Measurements from ENCODE around the gene ANKIB1.

The ANKIB1 gene

DNA sequence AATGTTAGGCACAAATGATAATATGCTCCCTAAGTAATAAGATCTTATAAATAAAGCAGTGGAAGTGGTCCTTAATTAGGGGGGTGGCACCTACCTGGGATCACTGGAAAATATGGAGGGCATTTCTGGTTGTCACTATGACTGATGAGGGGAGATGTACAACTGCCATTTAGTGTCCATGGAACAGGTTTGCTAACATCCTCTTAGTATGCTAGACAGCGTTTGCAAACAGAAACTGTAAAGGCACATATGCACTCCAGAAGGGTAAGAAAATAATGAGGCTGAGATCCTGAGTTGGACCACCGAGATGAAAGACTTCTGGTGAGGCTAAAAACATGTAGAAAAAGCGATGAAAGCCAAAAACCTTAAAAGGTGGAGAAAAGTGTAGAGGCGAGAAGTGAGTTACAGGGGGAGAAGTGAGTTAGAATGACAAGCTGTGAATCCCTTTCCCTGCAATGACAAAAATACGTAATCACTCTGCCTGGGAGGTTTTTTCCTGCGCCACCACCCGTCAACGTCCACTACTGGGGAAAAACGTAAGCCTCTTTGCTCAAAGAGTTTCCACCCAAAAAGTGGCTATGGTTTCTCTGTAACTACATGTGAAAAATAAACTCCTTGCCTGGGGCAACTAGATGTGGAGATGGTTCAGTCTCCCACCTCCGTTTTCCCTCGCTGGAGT is 827 bp upstream of the ANKIB1 start:
- Histone ChIP-seq H3K36me3 (ENCODE audit: insufficient read depth, low read length) (peaks cover 27% of the 10 kb centered on the region), H3K4me1 (ENCODE audit: insufficient read depth, low read length) (peaks cover 40% of the 10 kb centered on the region), H3K27me3 (ENCODE audit: insufficient read depth, low read length, poor library complexity) (no peaks in the 10 kb centered on the region), H3K4me2 (ENCODE audit: insufficient read depth, low read length) (peak overlapping the region; percentile 97), H3K79me2 (ENCODE audit: insufficient read depth, low read length) (peaks cover 72% of the 10 kb centered on the region), H4K20me1 (ENCODE audit: insufficient read depth, low read length) (peaks cover 15% of the 10 kb centered on the region), H2AFZ (ENCODE audit: low read depth, low read length) (peak overlapping the region; percentile 94), H3K4me3 (ENCODE audit: low read depth in 1 of 2, low read length in 2 of 2) (peak overlapping the region; percentile 55 to 81), H3K9ac (ENCODE audit: low read depth, low read length) (peak overlapping the region; percentile 75), H3K27ac (ENCODE audit: low read length) (peak overlapping the region; percentile 92), H3K9me3 (ENCODE audit: insufficient read depth, low read length, severe bottlenecking) (no peaks in the 10 kb centered on the region)
- ATAC-seq (ENCODE audit: insufficient read depth, low read depth) (no peak; the same call in 2 of the 3 replicates), DNase-seq (no peak)
- no peak for TF ChIP-seq EZH2 (IDR thresholded peaks at IDR 0.05; ENCODE audit: borderline replicate concordance, low read depth, low read length, severe bottlenecking)
- TF ChIP-seq, protein P1, sequence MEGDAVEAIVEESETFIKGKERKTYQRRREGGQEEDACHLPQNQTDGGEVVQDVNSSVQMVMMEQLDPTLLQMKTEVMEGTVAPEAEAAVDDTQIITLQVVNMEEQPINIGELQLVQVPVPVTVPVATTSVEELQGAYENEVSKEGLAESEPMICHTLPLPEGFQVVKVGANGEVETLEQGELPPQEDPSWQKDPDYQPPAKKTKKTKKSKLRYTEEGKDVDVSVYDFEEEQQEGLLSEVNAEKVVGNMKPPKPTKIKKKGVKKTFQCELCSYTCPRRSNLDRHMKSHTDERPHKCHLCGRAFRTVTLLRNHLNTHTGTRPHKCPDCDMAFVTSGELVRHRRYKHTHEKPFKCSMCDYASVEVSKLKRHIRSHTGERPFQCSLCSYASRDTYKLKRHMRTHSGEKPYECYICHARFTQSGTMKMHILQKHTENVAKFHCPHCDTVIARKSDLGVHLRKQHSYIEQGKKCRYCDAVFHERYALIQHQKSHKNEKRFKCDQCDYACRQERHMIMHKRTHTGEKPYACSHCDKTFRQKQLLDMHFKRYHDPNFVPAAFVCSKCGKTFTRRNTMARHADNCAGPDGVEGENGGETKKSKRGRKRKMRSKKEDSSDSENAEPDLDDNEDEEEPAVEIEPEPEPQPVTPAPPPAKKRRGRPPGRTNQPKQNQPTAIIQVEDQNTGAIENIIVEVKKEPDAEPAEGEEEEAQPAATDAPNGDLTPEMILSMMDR (IDR thresholded peaks at IDR 0.05; ENCODE audit: borderline replicate concordance, extremely low read depth, low read length, poor library complexity, severe bottlenecking): peak; percentile 18

- H3K36me3 ChIP-seq (ENCODE audit: insufficient read depth, low read length): peaks cover 14% of the 10 kb centered on the region
- no peak for TF ChIP-seq EZH2 (IDR thresholded peaks at IDR 0.05; ENCODE audit: borderline replicate concordance, low read depth, low read length, severe bottlenecking)
- TF ChIP-seq, protein P1 (IDR thresholded peaks at IDR 0.05; ENCODE audit: borderline replicate concordance, extremely low read depth, low read length, poor library complexity, severe bottlenecking): no peak
- ATAC-seq (ENCODE audit: insufficient read depth, low read depth) (peak; percentile 57), DNase-seq (peak; percentile 42)
- peak overlapping the region; percentile 55 to 81 for H3K4me3 ChIP-seq (ENCODE audit: low read depth in 1 of 2, low read length in 2 of 2)
- H3K4me2 ChIP-seq (ENCODE audit: insufficient read depth, low read length): peak overlapping the region; percentile 97
- peak overlapping the region; percentile 75 for H3K9ac ChIP-seq (ENCODE audit: low read depth, low read length)
- H3K27ac ChIP-seq (ENCODE audit: low read length): peak overlapping the region; percentile 92
- peaks cover 19% of the 10 kb centered on the region for H4K20me1 ChIP-seq (ENCODE audit: insufficient read depth, low read length)
- H3K9me3 ChIP-seq (ENCODE audit: insufficient read depth, low read length, severe bottlenecking): no peaks in the 10 kb centered on the region
- peaks cover 40% of the 10 kb centered on the region for H3K4me1 ChIP-seq (ENCODE audit: insufficient read depth, low read length)
- no peaks in the 10 kb centered on the region for H3K27me3 ChIP-seq (ENCODE audit: insufficient read depth, low read length, poor library complexity)
- peaks cover 85% of the 10 kb centered on the region for H3K79me2 ChIP-seq (ENCODE audit: insufficient read depth, low read length)
- peak overlapping the region; percentile 94 for H2AFZ ChIP-seq (ENCODE audit: low read depth, low read length)
Observed at GRCh38 chr7:92246360-92247101, 757 bp downstream of the ANKIB1 start.

- no peak overlapping the region for H3K9ac ChIP-seq (ENCODE audit: low read depth, low read length)
- no peaks in the 10 kb centered on the region for H3K27me3 ChIP-seq (ENCODE audit: insufficient read depth, low read length, poor library complexity)
- H3K79me2 ChIP-seq (ENCODE audit: insufficient read depth, low read length): peaks cover 96% of the 10 kb centered on the region
- no peak for ATAC-seq (ENCODE audit: insufficient read depth, low read depth)
- H3K4me3 ChIP-seq (ENCODE audit: low read depth in 1 of 2, low read length in 2 of 2): no peak overlapping the region
- peaks cover 13% of the 10 kb centered on the region for H3K36me3 ChIP-seq (ENCODE audit: insufficient read depth, low read length)
- H2AFZ ChIP-seq (ENCODE audit: low read depth, low read length): no peak overlapping the region
- no peak for DNase-seq
- no peak overlapping the region for H3K27ac ChIP-seq (ENCODE audit: low read length)
- H3K9me3 ChIP-seq (ENCODE audit: insufficient read depth, low read length, severe bottlenecking): no peaks in the 10 kb centered on the region
- TF ChIP-seq, protein P1 (IDR thresholded peaks at IDR 0.05; ENCODE audit: borderline replicate concordance, extremely low read depth, low read length, poor library complexity, severe bottlenecking): no peak
- TF ChIP-seq EZH2 (IDR thresholded peaks at IDR 0.05; ENCODE audit: borderline replicate concordance, low read depth, low read length, severe bottlenecking): no peak
- no peak overlapping the region for H3K4me2 ChIP-seq (ENCODE audit: insufficient read depth, low read length)
- H4K20me1 ChIP-seq (ENCODE audit: insufficient read depth, low read length): peaks cover 22% of the 10 kb centered on the region
- H3K4me1 ChIP-seq (ENCODE audit: insufficient read depth, low read length): peaks cover 17% of the 10 kb centered on the region
Observed at GRCh38 chr7:92250603-92251002, 4.8 kb downstream of the ANKIB1 start.
